Measurements from ENCODE around the gene RASSF10. TPM values are rescaled to one million over a fixed set of nuclear protein-coding genes. Genes with fewer than 3 reads are reported as not detected.

Gene RASSF10
- total and polyA plus RNA-seq, 9 donors: 0.20 to 1.6 (median 0.41) TPM

- no peak overlapping the region for H3K4me3 ChIP-seq (ENCODE audit: low read length)
- H3K27ac ChIP-seq (ENCODE audit: low read length): no peak overlapping the region
- no peaks in the 10 kb centered on the region for H3K4me1 ChIP-seq (ENCODE audit: control insufficient read depth, insufficient read depth, low read length)
- H3K36me3 ChIP-seq (ENCODE audit: control insufficient read depth, insufficient read depth, low read length): no peaks in the 10 kb centered on the region
- no peak for DNase-seq
- no peaks in the 10 kb centered on the region for H3K9me3 ChIP-seq (replicated peaks; ENCODE audit: control insufficient read depth, low read depth, low read length)
- peaks cover 2% of the 10 kb centered on the region for H3K27me3 ChIP-seq (ENCODE audit: control insufficient read depth, insufficient read depth, low read length)
- 20% methylated on average over 1 of the region's 1 CpG for WGBS (ENCODE audit: insufficient coverage)
These were observed 37.2 kb upstream of the RASSF10 start for GRCh38 chr11:12971955-12972354.

GRCh38 chr11:12973528-12974181 is 35.5 kb upstream of the RASSF10 start:
- peaks cover 2% of the 10 kb centered on the region for H3K27me3 ChIP-seq (ENCODE audit: control insufficient read depth, insufficient read depth, low read length)
- WGBS (ENCODE audit: insufficient coverage): no CpG with 5 or more reads among the region's 1 CpG
- no peaks in the 10 kb centered on the region for H3K9me3 ChIP-seq (replicated peaks; ENCODE audit: control insufficient read depth, low read depth, low read length)
- no peaks in the 10 kb centered on the region for H3K4me1 ChIP-seq (ENCODE audit: control insufficient read depth, insufficient read depth, low read length)
- peak; percentile 21 for DNase-seq
- no peaks in the 10 kb centered on the region for H3K36me3 ChIP-seq (ENCODE audit: control insufficient read depth, insufficient read depth, low read length)
- no peak overlapping the region for H3K27ac ChIP-seq (ENCODE audit: low read length)
- H3K4me3 ChIP-seq (ENCODE audit: low read length): no peak overlapping the region

- 31% methylated on average over 2 of the region's 2 CpGs for WGBS (ENCODE audit: insufficient coverage)
These were observed 33.9 kb upstream of the RASSF10 start for GRCh38 chr11:12975195-12975594.

GRCh38 chr11:12979928-12980689 is 29.0 kb upstream of the RASSF10 start:
- no peak overlapping the region for H3K4me3 ChIP-seq (ENCODE audit: low read length)
- H3K27me3 ChIP-seq (ENCODE audit: control insufficient read depth, insufficient read depth, low read length): no peaks in the 10 kb centered on the region
- H3K36me3 ChIP-seq (ENCODE audit: control insufficient read depth, insufficient read depth, low read length): no peaks in the 10 kb centered on the region
- 33% methylated on average over 5 of the region's 8 CpGs for WGBS (ENCODE audit: insufficient coverage)
- H3K4me1 ChIP-seq (ENCODE audit: control insufficient read depth, insufficient read depth, low read length): no peaks in the 10 kb centered on the region
- no peak for DNase-seq
- no peaks in the 10 kb centered on the region for H3K9me3 ChIP-seq (replicated peaks; ENCODE audit: control insufficient read depth, low read depth, low read length)
- no peak overlapping the region for H3K27ac ChIP-seq (ENCODE audit: low read length)

More at GRCh38 chr11:12975195-12975594, 33.9 kb upstream of the RASSF10 start:
- Histone ChIP-seq H3K27me3 (ENCODE audit: control insufficient read depth, insufficient read depth, low read length) (peaks cover 2% of the 10 kb centered on the region), H3K9me3 (replicated peaks; ENCODE audit: control insufficient read depth, low read depth, low read length) (no peaks in the 10 kb centered on the region), H3K27ac (ENCODE audit: low read length) (no peak overlapping the region), H3K4me1 (ENCODE audit: control insufficient read depth, insufficient read depth, low read length) (no peaks in the 10 kb centered on the region), H3K36me3 (ENCODE audit: control insufficient read depth, insufficient read depth, low read length) (no peaks in the 10 kb centered on the region), H3K4me3 (ENCODE audit: low read length) (no peak overlapping the region)
- no peak for DNase-seq

- no peaks in the 10 kb centered on the region for H3K36me3 ChIP-seq (ENCODE audit: control insufficient read depth, insufficient read depth, low read length)
- H3K27me3 ChIP-seq (ENCODE audit: control insufficient read depth, insufficient read depth, low read length): no peaks in the 10 kb centered on the region
- H3K27ac ChIP-seq (ENCODE audit: low read length): no peak overlapping the region
- DNase-seq: no peak
- H3K4me3 ChIP-seq (ENCODE audit: low read length): no peak overlapping the region
- no peaks in the 10 kb centered on the region for H3K9me3 ChIP-seq (replicated peaks; ENCODE audit: control insufficient read depth, low read depth, low read length)
- H3K4me1 ChIP-seq (ENCODE audit: control insufficient read depth, insufficient read depth, low read length): no peaks in the 10 kb centered on the region
- WGBS (ENCODE audit: insufficient coverage): 57% methylated on average over 2 of the region's 3 CpGs
These were observed 27.2 kb upstream of the RASSF10 start for GRCh38 chr11:12981676-12982522.

GRCh38 chr11:12983336-12983735 is 25.8 kb upstream of the RASSF10 start:
- no peaks in the 10 kb centered on the region for H3K4me1 ChIP-seq (ENCODE audit: control insufficient read depth, insufficient read depth, low read length)
- H3K9me3 ChIP-seq (replicated peaks; ENCODE audit: control insufficient read depth, low read depth, low read length): no peaks in the 10 kb centered on the region
- DNase-seq: no peak
- H3K27ac ChIP-seq (ENCODE audit: low read length): no peak overlapping the region
- 75% methylated on average over 4 of the region's 7 CpGs for WGBS (ENCODE audit: insufficient coverage)
- H3K27me3 ChIP-seq (ENCODE audit: control insufficient read depth, insufficient read depth, low read length): no peaks in the 10 kb centered on the region
- H3K36me3 ChIP-seq (ENCODE audit: control insufficient read depth, insufficient read depth, low read length): no peaks in the 10 kb centered on the region
- H3K4me3 ChIP-seq (ENCODE audit: low read length): no peak overlapping the region

- Histone ChIP-seq H3K36me3 (ENCODE audit: control insufficient read depth, insufficient read depth, low read length) (no peaks in the 10 kb centered on the region), H3K4me1 (ENCODE audit: control insufficient read depth, insufficient read depth, low read length) (no peaks in the 10 kb centered on the region), H3K27me3 (ENCODE audit: control insufficient read depth, insufficient read depth, low read length) (no peaks in the 10 kb centered on the region), H3K27ac (ENCODE audit: low read length) (no peak overlapping the region), H3K9me3 (replicated peaks; ENCODE audit: control insufficient read depth, low read depth, low read length) (no peaks in the 10 kb centered on the region), H3K4me3 (ENCODE audit: low read length) (no peak overlapping the region)
- WGBS (ENCODE audit: insufficient coverage): no CpG with 5 or more reads among the region's 8 CpGs
- DNase-seq: no peak
These were observed 22.8 kb upstream of the RASSF10 start for GRCh38 chr11:12986194-12986898.

GRCh38 chr11:12989428-12990161 is 19.5 kb upstream of the RASSF10 start:
- Histone ChIP-seq H3K36me3 (ENCODE audit: control insufficient read depth, insufficient read depth, low read length) (no peaks in the 10 kb centered on the region), H3K4me3 (ENCODE audit: low read length) (no peak overlapping the region), H3K4me1 (ENCODE audit: control insufficient read depth, insufficient read depth, low read length) (no peaks in the 10 kb centered on the region), H3K27ac (ENCODE audit: low read length) (no peak overlapping the region), H3K27me3 (ENCODE audit: control insufficient read depth, insufficient read depth, low read length) (no peaks in the 10 kb centered on the region), H3K9me3 (replicated peaks; ENCODE audit: control insufficient read depth, low read depth, low read length) (no peaks in the 10 kb centered on the region)
- 71% methylated on average over 6 of the region's 13 CpGs for whole genome bisulfite sequencing (ENCODE audit: insufficient coverage)
- DNase-seq: no peak

GRCh38 chr11:12990162-12990480 is 19.0 kb upstream of the RASSF10 start:
- H3K27me3 ChIP-seq (ENCODE audit: control insufficient read depth, insufficient read depth, low read length): no peaks in the 10 kb centered on the region
- H3K36me3 ChIP-seq (ENCODE audit: control insufficient read depth, insufficient read depth, low read length): no peaks in the 10 kb centered on the region
- DNase-seq: no peak
- H3K4me3 ChIP-seq (ENCODE audit: low read length): no peak overlapping the region
- no peaks in the 10 kb centered on the region for H3K9me3 ChIP-seq (replicated peaks; ENCODE audit: control insufficient read depth, low read depth, low read length)
- no peaks in the 10 kb centered on the region for H3K4me1 ChIP-seq (ENCODE audit: control insufficient read depth, insufficient read depth, low read length)
- WGBS (ENCODE audit: insufficient coverage): no CpG with 5 or more reads among the region's 1 CpG
- H3K27ac ChIP-seq (ENCODE audit: low read length): no peak overlapping the region
